RWPE2 (cell line): ENCODE data around the gene NATD1.
A peak's percentile ranks its signal among the peaks of the same experiment; 100 is the strongest.

Experiments
- ATAC-seq: fragments of 200-7000 bp; cut with Tn5 transposase; 3 replicates; pipeline ENCODE4 v1.9.1; 2021; ENCODE audit warnings: low read depth
- DNase-seq: peaks from one replicate; pipeline ENCODE4 v3.0.0-alpha.2; 2020; ENCODE audit warnings: low spot score
- H3K27ac ChIP-seq: fragments of 450-650 bp; 2 replicates; pipeline ENCODE4 v1.5.1; 2017; ENCODE audit warnings: mild to moderate bottlenecking; ENCODE audit not compliant: poor library complexity, severe bottlenecking
- H3K27me3 ChIP-seq: fragments of 250-450 bp; sonication (Bioruptor Pico); 2 replicates; pipeline ENCODE4 v1.5.1; 2021; ENCODE audit warnings: mild to moderate bottlenecking, moderate library complexity; ENCODE audit not compliant: insufficient read depth, poor library complexity, severe bottlenecking
- H3K36me3 ChIP-seq: fragments of 250-450 bp; sonication (Bioruptor Pico); 2 replicates; pipeline ENCODE4 v1.5.1; 2020; ENCODE audit warnings: low read depth, mild to moderate bottlenecking, moderate library complexity
- H3K4me1 ChIP-seq: fragments of 250-450 bp; sonication (Bioruptor Pico); 2 replicates; pipeline ENCODE4 v1.5.1; 2021; ENCODE audit warnings: mild to moderate bottlenecking, moderate library complexity; ENCODE audit not compliant: insufficient read depth, poor library complexity, severe bottlenecking
- H3K4me3 ChIP-seq: fragments of 250-450 bp; sonication (Bioruptor Pico); 2 replicates; pipeline ENCODE4 v1.5.1; 2021; ENCODE audit warnings: mild to moderate bottlenecking, moderate library complexity; ENCODE audit not compliant: severe bottlenecking
- H3K9me3 ChIP-seq: fragments of 250-450 bp; sonication (Bioruptor Pico); 2 replicates; pipeline ENCODE4 v1.5.1; 2021; ENCODE audit warnings: mild to moderate bottlenecking, moderate library complexity; ENCODE audit not compliant: severe bottlenecking
- CTCF ChIP-seq: fragments of 450-650 bp; IDR thresholded peaks from one replicate; pipeline ENCODE4 v1.5.1; 2017; ENCODE audit warnings: mild to moderate bottlenecking, moderate library complexity; ENCODE audit not compliant: poor library complexity, severe bottlenecking

NATD1 gene

GRCh38 chr17:21235921-21236320, 17.3 kb downstream of the NATD1 start:
- no peak for TF ChIP-seq CTCF
- ATAC-seq, result no peak
- Histone ChIP-seq H3K4me1 (no peaks in the 10 kb centered on the region), H3K27me3 (no peaks in the 10 kb centered on the region), H3K4me3 (no peak overlapping the region), H3K27ac (no peak overlapping the region), H3K36me3 (no peaks in the 10 kb centered on the region), H3K9me3 (no peaks in the 10 kb centered on the region)
- no peak for DNase-seq

GRCh38 chr17:21233581-21234347, 19.4 kb downstream of the NATD1 start:
- ATAC-seq (peak; percentile 42; the same call in 1 of the 3 replicates), DNase-seq (no peak)
- TF ChIP-seq CTCF, result no peak
- Histone ChIP-seq H3K36me3 (no peaks in the 10 kb centered on the region), H3K9me3 (no peaks in the 10 kb centered on the region), H3K27me3 (no peaks in the 10 kb centered on the region), H3K27ac (no peak overlapping the region), H3K4me3 (no peak overlapping the region), H3K4me1 (no peaks in the 10 kb centered on the region)

- no peaks in the 10 kb centered on the region for H3K4me1 ChIP-seq
- no peaks in the 10 kb centered on the region for H3K27me3 ChIP-seq
- H3K27ac ChIP-seq, result no peak overlapping the region
- TF ChIP-seq CTCF, result no peak
- no peak overlapping the region for H3K4me3 ChIP-seq
- ATAC-seq, result no peak
- no peak for DNase-seq
- H3K9me3 ChIP-seq, result no peaks in the 10 kb centered on the region
- no peaks in the 10 kb centered on the region for H3K36me3 ChIP-seq
Observed at GRCh38 chr17:21232033-21232749, 21.0 kb downstream of the NATD1 start.

GRCh38 chr17:21231533-21231932, 21.7 kb downstream of the NATD1 start:
- TF ChIP-seq CTCF, result no peak
- Histone ChIP-seq H3K4me1 (no peaks in the 10 kb centered on the region), H3K9me3 (no peaks in the 10 kb centered on the region), H3K27ac (no peak overlapping the region), H3K36me3 (no peaks in the 10 kb centered on the region), H3K27me3 (no peaks in the 10 kb centered on the region), H3K4me3 (no peak overlapping the region)
- no peak for ATAC-seq
- no peak for DNase-seq

- Histone ChIP-seq H3K4me1 (no peaks in the 10 kb centered on the region), H3K9me3 (no peaks in the 10 kb centered on the region), H3K36me3 (no peaks in the 10 kb centered on the region), H3K27ac (no peak overlapping the region), H3K4me3 (no peak overlapping the region), H3K27me3 (no peaks in the 10 kb centered on the region)
- no peak for ATAC-seq
- TF ChIP-seq CTCF, result no peak
- no peak for DNase-seq
Observed at GRCh38 chr17:21228845-21229244, 24.4 kb downstream of the NATD1 start.
